CD8-positive, alpha-beta memory T cell (primary cell): Measurements from ENCODE around the gene FBXO28. TPM values are rescaled to one million over a fixed set of nuclear protein-coding genes. Genes with fewer than 3 reads are reported as not detected.

ENCODE experiments used
- CTCF ChIA-PET: fragments of 350-600 bp; sonication (Branson Sonifier 250); formaldehyde crosslinking; loops from one replicate; lab custom pipeline; 2021; ENCODE audit warnings: antibody characterized with exemption; lab: Charles Lee
- POLR2A ChIA-PET: fragments of 350-600 bp; sonication (Branson Sonifier 250); formaldehyde crosslinking; loops from one replicate; lab custom pipeline; 2021; ENCODE audit warnings: antibody characterized with exemption; lab: Charles Lee
- DNase-seq, 5 donors: peaks; one replicate each; pipeline versions ENCODE4 v3.0.0 to v3.0.0-alpha.2; 2020 to 2022; ENCODE audit warnings: mixed read lengths in 1 of 5
- H3K27ac ChIP-seq: one replicate; pipeline ENCODE4 v1.7.0; 2013; ENCODE audit warnings: low read depth, mild to moderate bottlenecking, low read length, moderate library complexity
- H3K27me3 ChIP-seq: 2 replicates; pipeline ENCODE4 v1.7.0; 2013; ENCODE audit warnings: low read length, mild to moderate bottlenecking; ENCODE audit not compliant: insufficient read depth, poor library complexity, severe bottlenecking
- H3K36me3 ChIP-seq: 2 replicates; pipeline ENCODE4 v1.7.0; 2013; ENCODE audit warnings: mild to moderate bottlenecking, low read length, moderate library complexity; ENCODE audit not compliant: insufficient read depth
- H3K4me1 ChIP-seq: 2 replicates; pipeline ENCODE4 v1.7.0; 2013; ENCODE audit warnings: mild to moderate bottlenecking, low read length, moderate library complexity; ENCODE audit not compliant: insufficient read depth
- H3K4me3 ChIP-seq: 2 replicates; pipeline ENCODE4 v1.7.0; 2013; ENCODE audit warnings: mild to moderate bottlenecking, low read length
- H3K9me3 ChIP-seq: 2 replicates; pipeline ENCODE4 v1.7.0; 2013; ENCODE audit warnings: mild to moderate bottlenecking, low read length
- H3K27ac Mint-ChIP-seq, 8 donors: one replicate each; pipeline ENCODE4 v1.8.0; 2020 to 2021; ENCODE audit warnings: mixed read lengths in 8 of 8, mild to moderate bottlenecking in 6 of 8, inconsistent platforms in 3 of 8, moderate library complexity in 3 of 8
- H3K27me3 Mint-ChIP-seq, 2 donors: one replicate each; pipeline ENCODE4 v1.8.0; 2020 to 2021; ENCODE audit warnings: mixed read lengths in 2 of 2, mild to moderate bottlenecking in 1 of 2, moderate library complexity in 1 of 2
- H3K36me3 Mint-ChIP-seq, 3 donors: one replicate each; pipeline ENCODE4 v1.8.0; 2020 to 2021; ENCODE audit warnings: mixed read lengths in 3 of 3, inconsistent platforms in 1 of 3, mild to moderate bottlenecking in 1 of 3
- H3K4me1 Mint-ChIP-seq, 3 donors: one replicate each; pipeline ENCODE4 v1.8.0; 2020 to 2021; ENCODE audit warnings: mixed read lengths in 3 of 3, inconsistent platforms in 1 of 3, mild to moderate bottlenecking in 1 of 3
- H3K4me3 Mint-ChIP-seq, 7 donors: one replicate each; pipeline ENCODE4 v1.8.0; 2020 to 2021; ENCODE audit warnings: mixed read lengths in 7 of 7, mild to moderate bottlenecking in 6 of 7, moderate library complexity in 4 of 7, inconsistent platforms in 2 of 7
- H3K9me3 Mint-ChIP-seq, 5 donors: one replicate each; pipeline ENCODE4 v1.8.0; 2020 to 2022; ENCODE audit warnings: mixed read lengths in 5 of 5, mild to moderate bottlenecking in 3 of 5, moderate library complexity in 2 of 5, inconsistent platforms in 1 of 5
- polyA plus RNA-seq: library from polyadenylated mRNA; unstranded; fragments of 300-500 nt; fragmentation: Illumina TruSeq; gene quantifications from one replicate; pipeline ENCODE4 v1.2.3, GENCODE V29; 2021
- total RNA-seq, 2 experiments: library from RNA; stranded (reverse); gene quantifications; one replicate each; pipeline ENCODE4 v1.2.3, GENCODE V29; 2021

FBXO28 gene
- total and polyA plus RNA-seq, 3 experiments from 2014 or later: 16.8 to 32.2 (median 31.6) TPM

DNA sequence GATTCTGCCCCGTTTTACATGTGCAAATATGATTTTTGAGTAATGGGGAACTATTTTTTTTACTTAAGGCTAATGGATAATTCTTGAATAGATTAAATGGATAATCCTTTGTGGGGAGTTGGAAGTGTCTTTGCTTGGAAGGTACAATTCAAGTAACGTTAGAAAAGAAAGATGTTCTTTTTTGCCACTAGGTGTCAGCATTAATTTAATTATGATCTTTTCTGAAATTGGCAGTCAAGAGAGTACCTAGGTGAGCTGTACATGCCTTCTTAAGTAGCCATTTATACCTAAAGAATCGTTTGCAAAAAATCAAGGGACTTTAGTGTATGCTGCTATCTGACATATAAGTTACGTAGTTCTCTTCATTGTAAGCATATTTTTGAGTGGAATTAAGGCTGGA lies 2.2 kb downstream of the FBXO28 start:
- peaks cover 37 to 55% (median 43%) of the 10 kb centered on the region in 3 donors for H3K4me1 Mint-ChIP-seq
- no peaks in the 10 kb centered on the region for H3K27me3 ChIP-seq
- H3K4me3 Mint-ChIP-seq: peak overlapping the region; percentile 33 to 91 (median 67)
- peak overlapping the region; percentile 4 to 99 (median 84) for H3K27ac Mint-ChIP-seq
- H3K27me3 Mint-ChIP-seq: peaks cover 0 to 3% of the 10 kb centered on the region in 2 donors
- H3K4me3 ChIP-seq: no peak overlapping the region
- no peaks in the 10 kb centered on the region for H3K9me3 Mint-ChIP-seq
- H3K36me3 ChIP-seq: no peaks in the 10 kb centered on the region
- H3K4me1 ChIP-seq: peaks cover 24% of the 10 kb centered on the region
- CTCF ChIA-PET: interaction anchor here (0.6 to 4.7 kb wide), 21 partner anchors 9 to 344 kb away, joined by 3 to 39 read pairs (median 4); partner anchors contain the start of genes DEGS1 and NVL
- DNase-seq: peak in 2 of 5 donors; percentile 49 to 53
- no peak overlapping the region for H3K27ac ChIP-seq
- POLR2A ChIA-PET: interaction anchor here (0.6 to 1.2 kb wide), 4 partner anchors 67 to 316 kb away, joined by 3 to 6 read pairs (median 4); partner anchors contain the start of genes DEGS1 and NVL
- H3K9me3 ChIP-seq: no peaks in the 10 kb centered on the region
- H3K36me3 Mint-ChIP-seq: peaks cover 0 to 26% (median 2%) of the 10 kb centered on the region in 3 donors

DNA sequence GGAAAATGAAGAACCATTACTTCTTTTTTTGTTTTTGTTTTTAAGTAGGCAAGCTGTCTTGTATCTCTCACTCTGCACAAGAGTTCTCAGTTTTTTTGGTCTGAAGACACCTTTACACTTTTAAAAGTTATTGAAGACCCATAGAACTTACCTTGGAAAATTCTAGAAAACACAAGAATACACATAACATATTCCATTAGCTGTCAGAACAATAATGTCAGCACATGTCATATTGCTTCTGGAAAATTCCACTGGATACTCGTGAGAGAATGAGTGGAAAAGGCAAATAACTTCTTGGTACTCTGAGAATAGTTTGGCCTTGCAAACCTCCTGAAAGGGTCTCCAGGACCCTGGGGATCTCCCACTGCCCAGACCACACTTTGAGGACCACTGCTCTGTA lies 4.8 kb downstream of the FBXO28 start:
- CTCF ChIA-PET: interaction anchor here (1.2 kb wide), 1 partner anchor 209 kb away, joined by 3 read pairs; no protein-coding TSS in a partner anchor
- Mint-ChIP-seq H3K27ac (no peak overlapping the region), H3K27me3 (no peaks in the 10 kb centered on the region), H3K4me3 (no peak overlapping the region), H3K9me3 (no peaks in the 10 kb centered on the region), H3K4me1 (peaks cover 41 to 68% (median 41%) of the 10 kb centered on the region in 3 donors), H3K36me3 (peaks cover 0 to 37% (median 2%) of the 10 kb centered on the region in 3 donors)
- Histone ChIP-seq H3K27me3 (no peaks in the 10 kb centered on the region), H3K27ac (no peak overlapping the region), H3K36me3 (no peaks in the 10 kb centered on the region), H3K4me1 (peaks cover 18% of the 10 kb centered on the region), H3K4me3 (no peak overlapping the region), H3K9me3 (no peaks in the 10 kb centered on the region)
- POLR2A ChIA-PET: no interaction called here
- DNase-seq: no peak

DNA sequence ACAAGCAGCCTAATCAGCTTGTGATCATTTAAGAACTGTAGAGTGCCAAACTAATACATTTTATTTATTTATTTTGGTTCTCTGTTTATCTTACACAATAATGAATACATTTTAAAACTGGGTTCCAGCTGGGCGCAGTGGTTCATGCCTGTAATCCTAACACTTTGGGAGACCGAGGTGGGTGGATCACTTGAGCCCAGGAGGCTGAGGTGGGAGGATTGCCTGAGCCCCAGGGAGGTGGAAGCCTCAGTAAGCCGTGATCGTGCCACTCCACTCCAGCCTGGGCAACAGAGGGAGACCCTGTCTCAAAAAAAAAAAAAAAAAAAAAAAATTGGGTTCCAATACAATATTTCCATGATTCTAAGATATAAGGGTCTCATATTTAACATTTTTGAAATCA lies 9.2 kb downstream of the FBXO28 start:
- Mint-ChIP-seq H3K36me3 (peaks cover 0 to 45% (median 6%) of the 10 kb centered on the region in 3 donors), H3K4me3 (peak overlapping the region in 1 of 7 donors; percentile 69), H3K27me3 (no peaks in the 10 kb centered on the region), H3K9me3 (no peaks in the 10 kb centered on the region), H3K4me1 (peaks cover 35 to 75% (median 44%) of the 10 kb centered on the region in 3 donors), H3K27ac (no peak overlapping the region)
- Histone ChIP-seq H3K36me3 (no peaks in the 10 kb centered on the region), H3K9me3 (no peaks in the 10 kb centered on the region), H3K27me3 (no peaks in the 10 kb centered on the region), H3K4me1 (peaks cover 3% of the 10 kb centered on the region), H3K4me3 (no peak overlapping the region), H3K27ac (no peak overlapping the region)
- ChIA-PET CTCF (no interaction called here), POLR2A (no interaction called here)
- no peak for DNase-seq

DNA sequence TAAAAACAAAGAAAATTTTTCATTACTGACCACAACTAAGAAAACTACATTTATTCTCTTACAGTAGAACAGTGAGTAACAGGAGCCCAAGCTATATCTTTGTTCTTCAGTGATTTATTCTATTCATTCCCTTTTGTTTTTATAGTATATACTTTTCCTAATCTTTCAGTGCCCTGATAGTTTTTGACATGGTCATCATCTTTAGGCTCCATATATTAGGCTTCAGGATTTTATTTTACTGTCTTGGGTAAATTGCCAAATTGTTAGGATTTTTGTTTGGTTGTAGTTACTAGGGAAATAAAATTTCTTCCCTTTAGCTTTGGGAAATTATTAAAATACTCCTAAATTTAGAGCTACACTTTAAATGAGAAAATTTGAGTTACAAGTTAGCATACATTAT lies 10.3 kb downstream of the FBXO28 start:
- Mint-ChIP-seq H3K27ac (peak overlapping the region in 3 of 8 donors; percentile 10 to 26 (median 12)), H3K27me3 (no peaks in the 10 kb centered on the region), H3K36me3 (peaks cover 0 to 42% (median 6%) of the 10 kb centered on the region in 3 donors), H3K4me1 (peaks cover 37 to 69% (median 43%) of the 10 kb centered on the region in 3 donors), H3K4me3 (no peak overlapping the region), H3K9me3 (no peaks in the 10 kb centered on the region)
- no peak for DNase-seq
- Histone ChIP-seq H3K4me1 (peaks cover 3% of the 10 kb centered on the region), H3K27ac (no peak overlapping the region), H3K9me3 (no peaks in the 10 kb centered on the region), H3K36me3 (no peaks in the 10 kb centered on the region), H3K4me3 (no peak overlapping the region), H3K27me3 (no peaks in the 10 kb centered on the region)
- POLR2A ChIA-PET: no interaction called here
- CTCF ChIA-PET: no interaction called here

DNA sequence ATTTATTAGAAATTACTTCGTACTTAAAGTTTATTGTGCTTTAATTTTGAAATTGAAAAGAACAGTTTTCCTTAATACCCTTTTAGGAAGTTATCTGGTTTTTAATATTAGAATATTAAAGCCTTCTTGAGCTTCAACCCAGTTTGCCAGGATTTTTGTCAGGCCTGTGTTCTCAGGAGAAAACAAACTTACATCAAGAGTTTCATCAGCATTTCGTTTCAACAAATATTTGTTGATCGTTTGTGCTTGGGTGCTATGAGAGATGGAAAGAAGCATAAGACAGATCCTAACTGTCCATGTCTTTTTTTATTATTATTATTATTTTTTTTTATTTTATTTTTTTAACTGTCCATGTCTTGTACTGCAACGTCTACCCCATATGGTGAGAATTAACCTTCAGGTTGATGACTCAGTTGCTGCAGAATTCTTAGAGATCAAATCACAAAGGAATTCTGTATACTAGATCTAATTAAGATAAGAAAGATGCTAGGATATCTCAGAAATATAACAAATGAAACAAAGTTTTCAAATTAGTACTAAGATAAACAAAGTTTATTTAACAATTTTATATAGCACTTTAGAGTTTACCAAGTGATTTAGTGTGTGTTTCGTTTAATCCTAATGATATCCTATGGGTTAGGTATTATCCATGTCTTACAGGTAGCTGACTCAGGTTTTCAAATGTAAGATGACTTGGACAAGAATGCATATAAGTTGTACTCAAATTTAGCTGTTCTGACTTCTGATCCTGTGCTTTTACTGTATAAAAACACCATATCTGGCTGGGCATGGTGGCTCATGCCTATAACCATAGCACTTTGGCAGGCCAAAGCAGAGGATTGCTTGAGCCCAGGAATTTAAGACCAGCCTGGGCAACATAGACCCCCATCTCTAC lies 14.3 kb downstream of the FBXO28 start:
- ChIA-PET CTCF (no interaction called here), POLR2A (interaction anchor here (0.5 kb wide), 1 partner anchor 324 kb away, joined by 9 read pairs; no protein-coding TSS in a partner anchor)
- Histone ChIP-seq H3K4me3 (no peak overlapping the region), H3K4me1 (peaks cover 3% of the 10 kb centered on the region), H3K27me3 (no peaks in the 10 kb centered on the region), H3K9me3 (no peaks in the 10 kb centered on the region), H3K27ac (no peak overlapping the region), H3K36me3 (peaks cover 28% of the 10 kb centered on the region)
- peaks cover 18 to 46% (median 33%) of the 10 kb centered on the region in 3 donors for H3K4me1 Mint-ChIP-seq
- H3K9me3 Mint-ChIP-seq: no peaks in the 10 kb centered on the region
- H3K27me3 Mint-ChIP-seq: no peaks in the 10 kb centered on the region
- H3K36me3 Mint-ChIP-seq: peaks cover 20 to 55% (median 23%) of the 10 kb centered on the region in 3 donors
- H3K4me3 Mint-ChIP-seq: no peak overlapping the region
- no peak for DNase-seq
- H3K27ac Mint-ChIP-seq: no peak overlapping the region

DNA sequence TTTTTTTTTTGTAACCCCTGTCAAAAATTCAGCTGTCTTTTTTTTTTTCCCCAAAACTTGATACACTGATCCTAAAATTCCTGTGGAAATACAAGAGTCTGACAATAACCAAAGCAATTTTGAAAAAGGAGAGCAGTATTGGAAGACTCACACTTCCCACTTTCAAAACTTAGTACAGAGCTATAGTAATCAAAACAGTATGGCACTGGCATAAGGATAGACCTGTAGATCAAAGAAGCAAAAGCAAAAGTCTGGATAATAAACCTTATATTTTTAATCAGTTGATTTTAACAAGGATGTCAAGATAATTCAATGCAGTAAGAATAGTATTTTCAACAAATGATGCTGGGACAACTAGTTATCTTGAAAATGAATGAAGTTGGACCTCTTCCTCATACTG lies 17.3 kb downstream of the FBXO28 start:
- no peak overlapping the region for H3K4me3 Mint-ChIP-seq
- H3K9me3 Mint-ChIP-seq: no peaks in the 10 kb centered on the region
- H3K36me3 ChIP-seq: peaks cover 30% of the 10 kb centered on the region
- POLR2A ChIA-PET: no interaction called here
- no peak for DNase-seq
- H3K9me3 ChIP-seq: no peaks in the 10 kb centered on the region
- no peaks in the 10 kb centered on the region for H3K27me3 ChIP-seq
- CTCF ChIA-PET: no interaction called here
- no peaks in the 10 kb centered on the region for H3K27me3 Mint-ChIP-seq
- H3K4me1 ChIP-seq: no peaks in the 10 kb centered on the region
- H3K36me3 Mint-ChIP-seq: peaks cover 20 to 62% (median 23%) of the 10 kb centered on the region in 3 donors
- H3K27ac Mint-ChIP-seq: no peak overlapping the region
- no peak overlapping the region for H3K27ac ChIP-seq
- H3K4me1 Mint-ChIP-seq: peaks cover 5 to 18% (median 5%) of the 10 kb centered on the region in 3 donors
- H3K4me3 ChIP-seq: no peak overlapping the region

DNA sequence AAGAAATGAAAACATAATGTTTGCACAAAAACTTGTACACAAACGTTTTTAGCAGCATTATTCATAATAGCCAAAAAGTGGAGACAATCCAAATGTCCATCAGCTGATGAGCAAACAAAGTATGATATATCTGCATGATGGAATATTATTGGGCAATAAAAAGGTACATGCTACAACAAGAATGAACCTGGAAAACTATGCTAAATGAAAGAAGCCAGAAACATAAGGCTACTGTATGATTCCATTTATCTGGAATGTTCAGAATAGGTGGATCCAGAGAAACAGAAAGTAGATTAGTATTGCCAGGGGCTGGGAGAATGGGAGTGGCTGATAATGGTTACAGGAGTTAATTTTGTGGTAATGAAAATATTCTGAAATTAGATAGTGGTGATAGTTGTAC lies 19.0 kb downstream of the FBXO28 start:
- H3K36me3 ChIP-seq: peaks cover 30% of the 10 kb centered on the region
- DNase-seq: no peak

DNA sequence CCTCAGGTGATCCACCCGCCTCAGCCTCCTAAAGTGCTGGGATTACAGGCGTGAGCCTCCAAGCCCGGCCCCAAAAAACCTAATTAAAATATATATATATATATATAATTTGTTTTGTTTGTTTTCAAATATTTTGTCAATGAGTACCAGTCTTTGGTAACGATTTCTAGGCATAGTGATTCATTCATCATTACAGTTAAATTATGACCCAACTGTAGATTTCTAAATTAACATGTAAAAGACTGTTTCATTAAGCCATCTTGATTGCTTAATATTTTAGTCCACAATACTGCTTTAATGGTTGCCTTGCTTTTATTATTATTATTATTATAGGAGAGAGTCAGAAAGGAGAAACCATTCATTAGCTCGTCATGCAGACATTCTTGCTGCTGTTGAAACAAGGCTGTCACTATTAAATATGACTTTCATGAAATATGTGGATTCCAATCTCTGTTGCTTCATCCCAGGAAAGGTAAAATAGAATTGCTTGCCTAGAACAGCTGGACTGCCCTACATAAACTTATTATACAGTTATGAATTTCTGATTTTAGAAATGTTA lies 19.9 kb downstream of the FBXO28 start:
- CTCF ChIA-PET: no interaction called here
- Mint-ChIP-seq H3K4me3 (no peak overlapping the region), H3K4me1 (peaks cover 0 to 4% (median 0%) of the 10 kb centered on the region in 3 donors)

More for the DNA sequence above, 19.0 kb downstream of the FBXO28 start:
- Histone ChIP-seq H3K4me1 (no peaks in the 10 kb centered on the region), H3K4me3 (no peak overlapping the region), H3K27me3 (no peaks in the 10 kb centered on the region), H3K9me3 (no peaks in the 10 kb centered on the region), H3K27ac (no peak overlapping the region)
- Mint-ChIP-seq H3K4me3 (no peak overlapping the region), H3K27me3 (no peaks in the 10 kb centered on the region), H3K36me3 (peaks cover 20 to 68% (median 21%) of the 10 kb centered on the region in 3 donors), H3K27ac (no peak overlapping the region), H3K9me3 (no peaks in the 10 kb centered on the region), H3K4me1 (peaks cover 0 to 8% (median 2%) of the 10 kb centered on the region in 3 donors)
- POLR2A ChIA-PET: no interaction called here
- CTCF ChIA-PET: no interaction called here

More for the DNA sequence above, 19.9 kb downstream of the FBXO28 start:
- Mint-ChIP-seq H3K9me3 (no peaks in the 10 kb centered on the region), H3K27me3 (no peaks in the 10 kb centered on the region), H3K36me3 (peaks cover 20 to 73% (median 23%) of the 10 kb centered on the region in 3 donors), H3K27ac (no peak overlapping the region)
- DNase-seq: no peak
- Histone ChIP-seq H3K4me3 (no peak overlapping the region), H3K27ac (no peak overlapping the region), H3K36me3 (peaks cover 30% of the 10 kb centered on the region), H3K9me3 (no peaks in the 10 kb centered on the region), H3K27me3 (no peaks in the 10 kb centered on the region), H3K4me1 (no peaks in the 10 kb centered on the region)
- POLR2A ChIA-PET: no interaction called here
